ENCODE measurements around the gene PLAA.

Gene PLAA

DNA sequence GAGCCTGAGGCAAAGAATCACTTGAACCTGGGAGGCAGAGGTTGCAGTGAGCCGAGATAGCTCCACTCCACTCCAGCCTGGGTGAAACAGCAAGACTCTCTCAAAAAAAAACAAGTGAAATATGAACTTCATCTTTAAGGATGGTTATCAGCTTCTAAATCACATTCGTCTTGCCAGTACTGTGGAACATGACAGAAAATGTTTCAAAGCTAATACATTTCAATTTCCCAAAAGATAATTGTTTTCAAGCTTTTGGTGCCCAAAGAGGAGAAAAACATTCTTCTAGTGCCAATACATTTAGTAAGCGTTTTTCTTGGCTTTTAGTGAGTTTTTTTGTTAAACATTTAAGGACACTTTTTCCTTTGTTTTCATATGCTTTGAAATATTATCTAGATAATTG is 4.8 kb upstream of the PLAA start:
- peaks cover 14% of the 10 kb centered on the region for H3K27me3 Mint-ChIP-seq
- peaks cover 37% of the 10 kb centered on the region for H3K4me1 Mint-ChIP-seq
- no peak overlapping the region for H3K27ac Mint-ChIP-seq (ENCODE audit: low read depth)
- H3K36me3 Mint-ChIP-seq (ENCODE audit: insufficient read depth) = peaks cover 25% of the 10 kb centered on the region
- H3K9me3 Mint-ChIP-seq = no peaks in the 10 kb centered on the region
- no peak for DNase-seq (ENCODE audit: low spot score in 2 of 2)
- no peak overlapping the region for H3K4me3 Mint-ChIP-seq
- no peak for ATAC-seq (replicated peaks; ENCODE audit: extremely low read depth, poor library complexity, severe bottlenecking)

DNA sequence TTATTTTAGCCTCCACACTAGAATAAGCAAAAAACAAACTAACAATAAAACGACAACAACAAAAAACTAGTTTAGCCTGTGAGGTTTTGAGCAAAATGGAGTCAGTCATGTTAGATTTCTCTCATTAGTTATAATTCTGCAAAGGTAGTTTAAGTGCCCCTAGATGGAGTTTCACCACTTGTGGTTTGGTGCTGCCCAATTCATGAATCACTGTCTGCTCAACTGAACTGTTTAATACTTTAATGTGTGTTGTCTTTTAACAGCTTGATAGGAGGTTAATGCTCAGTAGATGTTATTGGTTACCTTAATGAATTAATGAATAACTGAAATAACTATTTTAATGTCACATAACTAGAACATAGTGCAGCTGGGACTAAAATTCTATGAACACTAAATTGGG is 3.5 kb upstream of the PLAA start:
- no peak overlapping the region for H3K4me3 Mint-ChIP-seq
- no peaks in the 10 kb centered on the region for H3K9me3 Mint-ChIP-seq
- H3K27ac Mint-ChIP-seq (ENCODE audit: low read depth) = no peak overlapping the region
- no peak for DNase-seq (ENCODE audit: low spot score in 2 of 2)
- H3K4me1 Mint-ChIP-seq = peaks cover 34% of the 10 kb centered on the region
- H3K36me3 Mint-ChIP-seq (ENCODE audit: insufficient read depth) = peaks cover 16% of the 10 kb centered on the region
- peaks cover 14% of the 10 kb centered on the region for H3K27me3 Mint-ChIP-seq
- no peak for ATAC-seq (replicated peaks; ENCODE audit: extremely low read depth, poor library complexity, severe bottlenecking)

- peaks cover 33% of the 10 kb centered on the region for H3K4me1 Mint-ChIP-seq
- H3K27ac Mint-ChIP-seq (ENCODE audit: low read depth) = no peak overlapping the region
- ATAC-seq (replicated peaks; ENCODE audit: extremely low read depth, poor library complexity, severe bottlenecking) (no peak), DNase-seq (ENCODE audit: low spot score in 2 of 2) (no peak)
- no peaks in the 10 kb centered on the region for H3K9me3 Mint-ChIP-seq
- peaks cover 14% of the 10 kb centered on the region for H3K27me3 Mint-ChIP-seq
- H3K36me3 Mint-ChIP-seq (ENCODE audit: insufficient read depth) = peaks cover 13% of the 10 kb centered on the region
- no peak overlapping the region for H3K4me3 Mint-ChIP-seq
These were observed 2.6 kb upstream of the PLAA start for GRCh38 chr9:26949637-26950069.

GRCh38 chr9:26947736-26948135 is 694 bp upstream of the PLAA start:
- peaks cover 14% of the 10 kb centered on the region for H3K27me3 Mint-ChIP-seq
- no peak for DNase-seq (ENCODE audit: low spot score in 2 of 2)
- H3K9me3 Mint-ChIP-seq = no peaks in the 10 kb centered on the region
- ATAC-seq (replicated peaks; ENCODE audit: extremely low read depth, poor library complexity, severe bottlenecking) = no peak
- peak overlapping the region; percentile 99 for H3K27ac Mint-ChIP-seq (ENCODE audit: low read depth)
- H3K4me1 Mint-ChIP-seq = peaks cover 30% of the 10 kb centered on the region
- peaks cover 13% of the 10 kb centered on the region for H3K36me3 Mint-ChIP-seq (ENCODE audit: insufficient read depth)
- peak overlapping the region; percentile 92 for H3K4me3 Mint-ChIP-seq

GRCh38 chr9:26945591-26945990 is 1.5 kb downstream of the PLAA start:
- H3K27ac Mint-ChIP-seq (ENCODE audit: low read depth) = peak overlapping the region; percentile 99
- no peaks in the 10 kb centered on the region for H3K9me3 Mint-ChIP-seq
- peak overlapping the region; percentile 92 for H3K4me3 Mint-ChIP-seq
- peaks cover 14% of the 10 kb centered on the region for H3K27me3 Mint-ChIP-seq
- DNase-seq (ENCODE audit: low spot score in 2 of 2) = no peak
- H3K4me1 Mint-ChIP-seq = peaks cover 49% of the 10 kb centered on the region
- no peak for ATAC-seq (replicated peaks; ENCODE audit: extremely low read depth, poor library complexity, severe bottlenecking)
- peaks cover 15% of the 10 kb centered on the region for H3K36me3 Mint-ChIP-seq (ENCODE audit: insufficient read depth)

- Mint-ChIP-seq H3K36me3 (ENCODE audit: insufficient read depth) (peaks cover 6% of the 10 kb centered on the region), H3K4me1 (peaks cover 64% of the 10 kb centered on the region), H3K27me3 (no peaks in the 10 kb centered on the region), H3K27ac (ENCODE audit: low read depth) (peak overlapping the region; percentile 6), H3K4me3 (peak overlapping the region; percentile 1), H3K9me3 (peaks cover 9% of the 10 kb centered on the region)
- DNase-seq (ENCODE audit: low spot score in 2 of 2) (no peak), ATAC-seq (replicated peaks; ENCODE audit: extremely low read depth, poor library complexity, severe bottlenecking) (peak; percentile 45)
These were observed 6.3 kb downstream of the PLAA start for GRCh38 chr9:26940779-26941178.

- DNase-seq (ENCODE audit: low spot score in 2 of 2) (no peak), ATAC-seq (replicated peaks; ENCODE audit: extremely low read depth, poor library complexity, severe bottlenecking) (no peak)
- peak overlapping the region; percentile 1 for H3K4me3 Mint-ChIP-seq
- peaks cover 64% of the 10 kb centered on the region for H3K4me1 Mint-ChIP-seq
- H3K27me3 Mint-ChIP-seq = no peaks in the 10 kb centered on the region
- H3K9me3 Mint-ChIP-seq = peaks cover 9% of the 10 kb centered on the region
- H3K27ac Mint-ChIP-seq (ENCODE audit: low read depth) = peak overlapping the region; percentile 12
- H3K36me3 Mint-ChIP-seq (ENCODE audit: insufficient read depth) = peaks cover 11% of the 10 kb centered on the region
These were observed 6.9 kb downstream of the PLAA start for GRCh38 chr9:26939955-26940711.

DNA sequence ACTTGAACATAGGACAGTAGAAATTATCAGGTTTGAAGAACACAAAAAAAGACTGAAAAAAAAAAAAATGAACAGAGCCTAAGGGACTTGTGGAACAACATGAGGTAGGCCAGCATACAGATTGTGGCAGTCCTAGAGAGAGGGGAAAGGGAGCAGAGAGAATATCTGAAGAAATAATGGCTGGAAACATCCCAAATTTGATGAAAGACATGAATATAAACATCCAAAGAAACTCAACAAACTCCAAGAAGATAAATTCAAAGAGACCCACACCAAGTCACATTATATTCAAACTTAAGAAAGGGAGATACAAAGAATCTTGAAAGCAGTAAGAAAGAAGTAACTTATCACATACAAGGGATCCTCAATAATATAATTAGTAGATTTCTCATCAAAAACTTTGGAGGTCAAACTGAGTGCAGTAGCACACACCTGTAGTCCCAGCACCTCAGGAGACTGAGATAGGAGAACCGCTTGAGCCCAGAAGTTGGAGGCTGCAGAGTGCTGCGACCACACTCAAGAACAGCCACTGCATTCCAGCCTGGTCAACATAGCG is 9.1 kb downstream of the PLAA start:
- Mint-ChIP-seq H3K4me1 (peaks cover 60% of the 10 kb centered on the region), H3K36me3 (ENCODE audit: insufficient read depth) (peaks cover 13% of the 10 kb centered on the region), H3K4me3 (no peak overlapping the region), H3K27me3 (no peaks in the 10 kb centered on the region), H3K9me3 (peaks cover 9% of the 10 kb centered on the region), H3K27ac (ENCODE audit: low read depth) (no peak overlapping the region)
- ATAC-seq (replicated peaks; ENCODE audit: extremely low read depth, poor library complexity, severe bottlenecking) = no peak
- no peak for DNase-seq (ENCODE audit: low spot score in 2 of 2)

- ATAC-seq (replicated peaks; ENCODE audit: extremely low read depth, poor library complexity, severe bottlenecking) (no peak), DNase-seq (ENCODE audit: low spot score in 2 of 2) (no peak)
- H3K27ac Mint-ChIP-seq (ENCODE audit: low read depth) = peak overlapping the region; percentile 41
- H3K9me3 Mint-ChIP-seq = peaks cover 9% of the 10 kb centered on the region
- peaks cover 22% of the 10 kb centered on the region for H3K36me3 Mint-ChIP-seq (ENCODE audit: insufficient read depth)
- H3K4me1 Mint-ChIP-seq = peaks cover 49% of the 10 kb centered on the region
- H3K27me3 Mint-ChIP-seq = no peaks in the 10 kb centered on the region
- no peak overlapping the region for H3K4me3 Mint-ChIP-seq
These were observed 11.2 kb downstream of the PLAA start for GRCh38 chr9:26935847-26936246.

DNA sequence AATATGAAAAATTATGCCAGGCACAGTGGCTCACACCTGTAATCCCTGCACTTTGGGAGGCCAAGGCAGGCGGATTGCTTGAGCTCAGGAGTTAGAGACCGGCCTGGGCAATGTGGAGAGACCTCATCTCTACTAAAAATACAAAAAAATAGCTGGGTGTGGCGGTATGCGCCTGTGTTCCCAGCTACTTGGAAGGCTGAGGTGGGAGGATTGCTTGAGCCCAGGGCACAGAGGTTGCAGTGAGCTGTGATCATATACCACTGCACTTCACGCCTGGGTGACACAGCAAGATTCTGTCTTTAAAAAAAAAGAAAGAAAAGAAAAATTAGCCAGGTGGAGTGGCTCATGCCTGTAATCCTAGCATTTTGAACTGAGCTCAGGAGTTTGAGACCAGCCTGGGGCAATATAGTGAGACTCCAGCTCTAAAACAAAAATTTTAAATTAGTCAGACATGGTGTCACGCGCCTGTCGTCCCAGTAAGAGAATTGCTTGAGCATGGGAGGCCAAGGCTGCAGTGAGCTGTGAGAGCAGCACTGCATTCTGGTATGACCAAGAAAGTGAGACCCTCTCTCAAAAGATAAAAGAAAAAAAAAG is 18.0 kb downstream of the PLAA start:
- DNase-seq (ENCODE audit: low spot score in 2 of 2) = no peak
- no peaks in the 10 kb centered on the region for H3K9me3 Mint-ChIP-seq
- peaks cover 47% of the 10 kb centered on the region for H3K36me3 Mint-ChIP-seq (ENCODE audit: insufficient read depth)
- no peak overlapping the region for H3K4me3 Mint-ChIP-seq
- no peak overlapping the region for H3K27ac Mint-ChIP-seq (ENCODE audit: low read depth)
- ATAC-seq (replicated peaks; ENCODE audit: extremely low read depth, poor library complexity, severe bottlenecking) = no peak
- peaks cover 12% of the 10 kb centered on the region for H3K4me1 Mint-ChIP-seq
- H3K27me3 Mint-ChIP-seq = no peaks in the 10 kb centered on the region

- DNase-seq (ENCODE audit: low spot score in 2 of 2) = no peak
- no peak overlapping the region for H3K27ac Mint-ChIP-seq (ENCODE audit: low read depth)
- no peak overlapping the region for H3K4me3 Mint-ChIP-seq
- ATAC-seq (replicated peaks; ENCODE audit: extremely low read depth, poor library complexity, severe bottlenecking) = no peak
- no peaks in the 10 kb centered on the region for H3K27me3 Mint-ChIP-seq
- peaks cover 7% of the 10 kb centered on the region for H3K4me1 Mint-ChIP-seq
- H3K36me3 Mint-ChIP-seq (ENCODE audit: insufficient read depth) = peaks cover 60% of the 10 kb centered on the region
- H3K9me3 Mint-ChIP-seq = no peaks in the 10 kb centered on the region
These were observed 21.4 kb downstream of the PLAA start for GRCh38 chr9:26925609-26926008.

- no peak overlapping the region for H3K27ac Mint-ChIP-seq (ENCODE audit: low read depth)
- H3K9me3 Mint-ChIP-seq = no peaks in the 10 kb centered on the region
- no peak overlapping the region for H3K4me3 Mint-ChIP-seq
- peaks cover 59% of the 10 kb centered on the region for H3K36me3 Mint-ChIP-seq (ENCODE audit: insufficient read depth)
- H3K27me3 Mint-ChIP-seq = no peaks in the 10 kb centered on the region
- peaks cover 5% of the 10 kb centered on the region for H3K4me1 Mint-ChIP-seq
- ATAC-seq (replicated peaks; ENCODE audit: extremely low read depth, poor library complexity, severe bottlenecking) (no peak), DNase-seq (ENCODE audit: low spot score in 2 of 2) (no peak)
These were observed 27.3 kb downstream of the PLAA start for GRCh38 chr9:26919698-26920097.

DNA sequence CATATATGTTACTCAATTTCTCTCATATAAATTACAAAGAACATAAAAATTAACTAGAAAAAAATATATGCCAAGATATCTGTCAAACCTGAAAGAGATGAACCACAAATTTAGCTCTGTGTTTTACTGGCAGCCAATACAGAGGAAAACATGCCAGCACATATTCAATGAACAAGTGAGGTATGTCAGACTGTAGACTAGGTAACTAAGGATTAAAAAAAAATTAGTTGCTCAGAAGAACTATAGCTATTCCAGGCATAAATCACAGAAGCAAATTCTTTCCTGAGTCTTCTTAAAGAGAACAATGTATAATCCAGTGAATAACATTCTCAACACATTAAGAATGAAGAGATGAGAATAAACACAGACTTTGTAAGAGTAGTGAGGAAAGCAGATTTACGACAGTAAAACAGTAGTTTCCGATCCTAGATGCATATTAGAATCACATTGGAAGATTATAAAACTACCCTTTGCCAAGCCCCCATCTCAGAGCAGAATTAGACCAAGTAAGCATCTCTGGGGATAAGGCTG is 33.8 kb downstream of the PLAA start:
- no peak for ATAC-seq (replicated peaks; ENCODE audit: extremely low read depth, poor library complexity, severe bottlenecking)

More for the DNA sequence above, 33.8 kb downstream of the PLAA start:
- Mint-ChIP-seq H3K27me3 (no peaks in the 10 kb centered on the region), H3K4me1 (no peaks in the 10 kb centered on the region), H3K36me3 (ENCODE audit: insufficient read depth) (peaks cover 35% of the 10 kb centered on the region), H3K4me3 (no peak overlapping the region), H3K27ac (ENCODE audit: low read depth) (no peak overlapping the region), H3K9me3 (no peaks in the 10 kb centered on the region)
- no peak for DNase-seq (ENCODE audit: low spot score in 2 of 2)
